ENCODE data around the gene CABCOCO1.

- no peak for TF ChIP-seq CTCF (conservative IDR thresholded peaks at IDR 0.05; ENCODE audit: low read depth, low read length)
- TF ChIP-seq EZH2 (IDR thresholded peaks at IDR 0.05; ENCODE audit: borderline replicate concordance, low read depth, low read length, poor library complexity, severe bottlenecking) = no peak
These were observed 39.0 kb downstream of the CABCOCO1 start for GRCh38 chr10:61701706-61702105.

Data from A673 (cell line).